HepG2 (cell line): ENCODE data around the gene COBL. TPM values are rescaled to one million over a fixed set of nuclear protein-coding genes. Genes with fewer than 3 reads are reported as not detected.

Source experiments
- ATAC-seq: fragments of 200-7000 bp; cut with Tn5 transposase; 3 replicates; pipeline ENCODE4 v1.9.1; 2020; ENCODE audit warnings: mild to moderate bottlenecking, moderate library complexity
- BruUV-seq: library from RNA; stranded (reverse); fragments of 400-500 nt; replicated peaks from 2 replicates; lab custom pipeline; 2021; lab: Mats Ljungman, UMichigan
- CTCF ChIA-PET: fragments of 300-600 bp; formaldehyde crosslinking; extraction: SDS; loops from one replicate; lab custom pipeline; 2021; ENCODE audit warnings: low total read pairs, inconsistent platforms, low intra/inter-chr PET ratio; lab: Yijun Ruan, JAX
- POLR2A ChIA-PET: fragments of 350-600 bp; sonication (Branson Sonifier 250); formaldehyde crosslinking; loops from one replicate; lab custom pipeline; 2020; ENCODE audit warnings: antibody characterized with exemption, inconsistent platforms; lab: Yijun Ruan, JAX
- DNase-seq: peaks from one replicate; pipeline ENCODE4 v3.0.0-alpha.2; 2015; ENCODE audit warnings: low spot score
- FAIRE-seq: peaks from 3 replicates; lab custom pipeline; 2011; peaks lifted over from hg19 to GRCh38; lab: Jason Lieb, UNC
- H2AFZ ChIP-seq: one replicate; pipeline ENCODE4 v1.6.1; 2011; ENCODE audit warnings: low read length, inconsistent platforms
- H3K27ac ChIP-seq: fragments of 300-600 bp; 3 replicates; pipeline ENCODE4 v1.8.0; 2011; ENCODE audit warnings: mixed run types, mild to moderate bottlenecking, mixed read lengths, low read length, inconsistent platforms; ENCODE audit not compliant: insufficient read depth; ENCODE audit errors: extremely low read length
- H3K27me3 ChIP-seq, 2 experiments: fragments of 200-600 bp in 1 of 2; 2 replicates in 1 of 2; 3 replicates in 1 of 2; pipeline versions ENCODE4 v1.6.0 to v1.8.0; 2011; ENCODE audit warnings: low read length in 2 of 2, mild to moderate bottlenecking in 2 of 2, moderate library complexity in 2 of 2, inconsistent platforms in 1 of 2; ENCODE audit not compliant: insufficient read depth in 2 of 2, control insufficient read depth in 1 of 2
- H3K36me3 ChIP-seq, 2 experiments: fragments of 200-600 bp in 1 of 2; replicated peaks in 1 of 2; 2 replicates in 1 of 2; 3 replicates in 1 of 2; pipeline versions ENCODE4 v1.5.1 to v1.8.0; 2011; ENCODE audit warnings: low read length in 2 of 2, inconsistent platforms in 1 of 2; ENCODE audit not compliant: insufficient read depth in 2 of 2, control insufficient read depth in 1 of 2
- H3K4me1 ChIP-seq: 2 replicates; pipeline ENCODE4 v1.5.1; 2012; ENCODE audit warnings: low read length, inconsistent platforms; ENCODE audit not compliant: insufficient read depth
- H3K4me2 ChIP-seq: 2 replicates; pipeline ENCODE4 v1.6.0; 2011; ENCODE audit warnings: low read depth, low read length, inconsistent platforms
- H3K4me3 ChIP-seq, 3 experiments: fragments of 200-600 bp in 1 of 3; sonication (generic), shearing (Covaris generic) in 1 of 3; replicated peaks in 1 of 3; 2 replicates each; pipeline ENCODE4 v1.5.1; 2011 to 2016; ENCODE audit warnings: low read length in 3 of 3, inconsistent platforms in 2 of 3, low read depth in 2 of 3, mild to moderate bottlenecking in 2 of 3, control low read depth in 1 of 3, mixed read lengths in 1 of 3; ENCODE audit not compliant: insufficient read depth in 1 of 3
- H3K79me2 ChIP-seq: one replicate; pipeline ENCODE4 v1.6.1; 2011; ENCODE audit warnings: low read length, inconsistent platforms; ENCODE audit not compliant: insufficient read depth
- H3K9ac ChIP-seq: 2 replicates; pipeline ENCODE4 v1.6.0; 2011; ENCODE audit warnings: mild to moderate bottlenecking, low read depth, low read length, inconsistent platforms; ENCODE audit not compliant: insufficient read depth
- H3K9me3 ChIP-seq: 2 replicates; pipeline ENCODE4 v1.5.1; 2012; ENCODE audit warnings: mild to moderate bottlenecking, low read length
- H4K20me1 ChIP-seq: 2 replicates; pipeline ENCODE4 v1.6.0; 2011; ENCODE audit warnings: inconsistent platforms, mild to moderate bottlenecking, low read length, moderate library complexity; ENCODE audit not compliant: insufficient read depth
- ONECUT2 ChIP-seq: sonication (generic); formaldehyde crosslinking; IDR thresholded peaks from 2 replicates; pipeline ENCODE4 v1.4.0; 2020; ENCODE audit warnings: missing genetic modification reagents
- SSRP1 ChIP-seq: IDR thresholded peaks from 2 replicates; pipeline ENCODE4 v1.6.1; 2016; ENCODE audit warnings: control low read depth
- WGBS: methylation state at CpG from one replicate; pipeline ENCODE4 v1.1.6; 2017; ENCODE audit warnings: low lambda C conversion rate; 5-methylcytosine and 5-hydroxymethylcytosine counted together
- in situ Hi-C: cut with HindIII; loops from 2 replicates; pipeline ENCODE4 v1.10.0; 2017; ENCODE audit warnings: low pct_unique_long_range_greater_than_20kb; ENCODE audit not compliant: extremely low pct_ligation_motif_present
- intact Hi-C: fragments of 100-400 bp; cut with micrococcal nuclease; formaldehyde crosslinking; loops from one replicate; pipeline ENCODE4 v1.10.0; 2022; ENCODE audit not compliant: unreplicated experiment
- polyA plus RNA-seq, 8 experiments: library from polyadenylated mRNA; depleted of rRNA in 3 of 8; stranded (reverse) in 7 of 8; unstranded in 1 of 8; fragments of >200 nt; fragmentation: Illumina TruSeq in 4 of 8; extraction: Trizol in 4 of 8; gene quantifications; 2 replicates each; pipeline versions ENCODE4 v1.2.1 to v1.2.3, GENCODE V29; 2011 to 2016; ENCODE audit warnings: low read depth in 4 of 8, missing spikeins in 1 of 8, mixed read lengths in 1 of 8; ENCODE audit not compliant: insufficient read depth in 1 of 8
- total RNA-seq, 5 experiments: library from RNA; depleted of rRNA; stranded (reverse); fragments of >200 nt; fragmentation: Illumina TruSeq; extraction: Trizol; gene quantifications; 2 replicates each; pipeline ENCODE4 v1.2.3, GENCODE V29; 2016; ENCODE audit warnings: low read depth in 1 of 5
- TF ChIP-seq, protein P1 (sequence below): sonication (generic); formaldehyde crosslinking; IDR thresholded peaks from 2 replicates; pipeline ENCODE4 v1.8.1; 2022; ENCODE audit warnings: low read depth, mild to moderate bottlenecking, missing genetic modification reagents

The COBL gene
- total and polyA plus RNA-seq, 2 of the 13 experiments (the other 11 are each of a cell fraction or from before 2014, with no cell fraction given) = 3.8 to 4.9 TPM

DNA sequence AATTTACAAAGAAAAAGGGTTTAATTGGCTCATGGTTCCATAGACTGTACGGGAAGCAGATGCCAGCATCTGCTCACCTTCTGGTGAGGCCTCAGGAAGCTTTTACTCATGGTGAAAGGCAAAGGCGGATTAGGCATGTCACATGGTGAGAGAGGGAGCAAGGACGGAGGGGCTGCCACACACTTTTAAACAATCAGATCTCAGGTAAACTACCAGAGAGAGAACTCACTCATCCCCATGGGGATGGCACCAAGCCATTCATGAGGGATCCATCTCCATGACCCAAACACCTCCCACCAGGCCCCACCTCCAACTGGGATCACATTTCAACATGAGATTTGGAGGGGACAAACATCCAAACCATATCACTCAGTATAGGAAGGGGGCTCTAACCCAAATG, 183.9 kb downstream of the COBL start:
- in situ Hi-C loops = loop anchor here (25.0 kb wide), 1 partner anchor 670 kb away; the partner anchor contains the start of gene FIGNL1
- no peak for ATAC-seq
- no peak overlapping the region for H3K27ac ChIP-seq

More for the DNA sequence above, 183.9 kb downstream of the COBL start:
- no peaks in the 10 kb centered on the region for H3K27me3 ChIP-seq
- no peak for DNase-seq
- POLR2A ChIA-PET = no interaction called here
- no TSS peak for BruUV-seq
- WGBS = 94% methylated on average over 3 of the region's 3 CpGs
- FAIRE-seq = no peak
- H2AFZ ChIP-seq = no peak overlapping the region
- CTCF ChIA-PET = no interaction called here
- TF ChIP-seq ONECUT2 = no peak
- TF ChIP-seq, protein P1, sequence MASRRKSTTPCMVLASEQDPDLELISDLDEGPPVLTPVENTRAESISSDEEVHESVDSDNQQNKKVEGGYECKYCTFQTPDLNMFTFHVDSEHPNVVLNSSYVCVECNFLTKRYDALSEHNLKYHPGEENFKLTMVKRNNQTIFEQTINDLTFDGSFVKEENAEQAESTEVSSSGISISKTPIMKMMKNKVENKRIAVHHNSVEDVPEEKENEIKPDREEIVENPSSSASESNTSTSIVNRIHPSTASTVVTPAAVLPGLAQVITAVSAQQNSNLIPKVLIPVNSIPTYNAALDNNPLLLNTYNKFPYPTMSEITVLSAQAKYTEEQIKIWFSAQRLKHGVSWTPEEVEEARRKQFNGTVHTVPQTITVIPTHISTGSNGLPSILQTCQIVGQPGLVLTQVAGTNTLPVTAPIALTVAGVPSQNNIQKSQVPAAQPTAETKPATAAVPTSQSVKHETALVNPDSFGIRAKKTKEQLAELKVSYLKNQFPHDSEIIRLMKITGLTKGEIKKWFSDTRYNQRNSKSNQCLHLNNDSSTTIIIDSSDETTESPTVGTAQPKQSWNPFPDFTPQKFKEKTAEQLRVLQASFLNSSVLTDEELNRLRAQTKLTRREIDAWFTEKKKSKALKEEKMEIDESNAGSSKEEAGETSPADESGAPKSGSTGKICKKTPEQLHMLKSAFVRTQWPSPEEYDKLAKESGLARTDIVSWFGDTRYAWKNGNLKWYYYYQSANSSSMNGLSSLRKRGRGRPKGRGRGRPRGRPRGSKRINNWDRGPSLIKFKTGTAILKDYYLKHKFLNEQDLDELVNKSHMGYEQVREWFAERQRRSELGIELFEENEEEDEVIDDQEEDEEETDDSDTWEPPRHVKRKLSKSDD (CRISPR knock-in tag) = no peak
- TF ChIP-seq SSRP1 = no peak
- H3K9ac ChIP-seq = no peak overlapping the region
- H3K4me3 ChIP-seq = no peak overlapping the region
- H3K36me3 ChIP-seq = peaks cover 0 to 26% of the 10 kb centered on the region in 2 experiments; a peak in 2 of 5 replicates
- no peaks in the 10 kb centered on the region for H3K79me2 ChIP-seq
- H3K4me1 ChIP-seq = no peaks in the 10 kb centered on the region
- intact Hi-C loops = no loop called here
- H3K4me2 ChIP-seq = no peak overlapping the region
- no peaks in the 10 kb centered on the region for H3K9me3 ChIP-seq
- no peaks in the 10 kb centered on the region for H4K20me1 ChIP-seq
